GM19043 (cell line): ENCODE data around the gene CCSER1.
A peak's percentile ranks its signal among the peaks of the same experiment; 100 is the strongest.

Experiments
- ATAC-seq: cut with Tn5 transposase; IDR thresholded peaks from one replicate; pipeline ENCODE4 v1.9.1; 2021; ENCODE audit warnings: low read depth; ENCODE audit not compliant: unreplicated experiment

Gene CCSER1

DNA sequence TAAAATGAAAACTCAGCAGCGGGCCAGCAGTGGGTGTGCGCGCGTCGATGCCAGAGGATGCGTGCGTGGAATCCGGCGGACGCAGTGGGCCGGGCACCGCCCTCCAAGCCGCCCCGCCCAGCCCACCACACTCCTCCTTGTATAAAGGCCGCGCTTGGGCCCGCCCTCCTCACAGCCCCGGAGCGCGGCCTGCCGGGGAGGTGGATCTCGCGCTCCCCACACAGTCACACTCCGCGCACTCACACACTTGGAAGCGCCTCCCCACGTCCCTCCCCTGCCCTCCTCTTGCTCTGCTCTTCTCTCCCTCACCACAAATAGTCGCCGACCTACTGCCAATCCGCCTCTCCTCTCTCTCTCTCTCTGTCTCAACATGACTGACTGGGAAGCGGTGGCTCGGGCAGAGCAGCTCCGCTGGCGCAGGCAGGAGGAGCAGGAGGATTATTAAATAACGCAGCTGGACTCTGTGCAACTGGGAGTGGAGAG, at the start of gene CCSER1:
CCSER1 (plus strand) TSS at position 172 of the 483 bp plus-strand sequence.
- ATAC-seq = peak; percentile 63

DNA sequence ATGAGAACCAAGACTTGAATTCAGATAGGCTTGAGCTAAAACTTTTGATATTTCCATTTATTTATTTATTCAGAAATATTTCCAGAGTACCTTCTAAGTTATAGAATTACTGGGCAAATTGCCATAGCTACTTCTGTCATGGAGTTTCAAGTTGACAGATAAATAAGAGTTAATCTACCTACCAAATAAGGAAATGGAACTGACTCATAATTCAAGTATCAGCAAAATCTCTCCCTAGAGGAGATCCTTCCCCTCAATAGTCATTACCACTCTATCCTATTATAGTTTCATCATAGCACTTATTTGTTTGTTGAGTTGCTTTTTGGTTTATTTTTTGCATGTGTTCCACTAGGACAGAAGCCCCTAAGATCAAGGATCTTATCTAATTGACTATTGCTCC, 48.8 kb upstream of the CCSER1 start:
- ATAC-seq = peak; percentile 70

DNA sequence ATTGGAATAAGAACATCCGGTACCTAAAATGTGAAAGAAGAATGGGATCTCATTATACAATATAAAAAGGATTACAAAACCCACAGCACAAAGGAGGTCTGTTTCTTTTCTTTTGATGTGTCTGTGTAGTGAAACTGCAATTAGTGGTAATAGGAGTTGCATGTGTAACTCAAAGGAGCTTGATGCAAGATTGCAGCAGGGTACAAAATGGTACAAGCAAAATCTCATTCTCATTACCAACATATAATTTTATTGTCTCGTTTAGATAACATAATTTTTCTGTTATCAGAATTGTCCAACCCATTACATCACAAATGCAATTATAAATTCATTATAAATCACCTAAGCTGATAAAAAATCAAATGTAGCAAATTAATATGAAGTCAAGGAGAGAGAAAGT, 47.1 kb upstream of the CCSER1 start:
- ATAC-seq = no peak

DNA sequence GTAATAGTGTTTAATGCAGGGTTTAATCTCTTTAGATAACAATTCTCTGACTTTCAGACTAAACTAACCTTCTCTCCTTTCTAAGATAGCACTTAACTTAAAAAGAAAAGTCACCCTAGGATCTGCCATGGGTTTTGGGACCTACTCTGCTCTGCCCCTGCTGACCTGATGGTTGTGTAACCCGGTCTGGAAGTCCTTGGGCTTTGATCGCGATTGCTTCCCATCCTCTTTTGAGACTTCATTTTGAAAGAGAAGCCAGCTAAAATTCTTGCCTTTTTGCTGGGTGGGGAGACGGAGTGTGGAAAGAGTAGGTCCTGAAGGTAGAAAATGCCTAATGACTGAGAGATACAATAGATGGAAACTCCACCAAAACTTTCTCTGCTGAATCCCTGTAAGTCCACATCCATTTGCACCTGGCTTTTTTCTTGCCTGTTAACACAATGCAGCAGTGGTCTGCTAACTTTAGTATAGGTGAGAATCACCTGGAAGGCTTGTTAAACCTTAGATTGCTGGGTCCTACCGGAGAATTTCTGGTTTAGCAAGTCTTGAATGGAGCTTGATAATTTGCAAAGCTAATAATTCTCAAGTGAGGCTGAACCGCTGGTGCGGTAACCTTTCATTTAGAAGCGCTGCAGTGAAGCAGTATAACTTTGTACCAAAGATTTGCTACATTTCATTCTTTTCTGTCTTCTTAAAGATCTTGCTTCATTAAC, 45.6 kb upstream of the CCSER1 start:
- ATAC-seq = no peak

DNA sequence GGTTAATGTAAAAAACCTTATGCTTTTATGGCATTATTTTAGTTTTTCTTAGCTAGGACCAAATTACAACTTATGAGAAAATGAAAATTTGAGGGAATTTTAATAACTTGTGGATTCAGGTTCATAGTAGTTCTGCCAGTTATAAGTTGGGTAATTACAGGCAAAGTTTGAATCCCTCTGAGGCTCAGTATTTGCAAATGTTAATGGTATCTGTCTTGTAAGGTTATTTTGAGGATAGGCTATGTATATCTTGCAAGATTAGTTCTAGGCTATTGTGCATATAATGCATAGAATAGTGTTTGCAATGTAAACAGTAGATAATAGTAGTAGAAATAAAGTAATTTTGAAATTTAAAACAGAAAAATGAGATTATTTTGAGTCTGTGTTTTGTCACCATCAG, 44.7 kb upstream of the CCSER1 start:
- ATAC-seq = no peak

DNA sequence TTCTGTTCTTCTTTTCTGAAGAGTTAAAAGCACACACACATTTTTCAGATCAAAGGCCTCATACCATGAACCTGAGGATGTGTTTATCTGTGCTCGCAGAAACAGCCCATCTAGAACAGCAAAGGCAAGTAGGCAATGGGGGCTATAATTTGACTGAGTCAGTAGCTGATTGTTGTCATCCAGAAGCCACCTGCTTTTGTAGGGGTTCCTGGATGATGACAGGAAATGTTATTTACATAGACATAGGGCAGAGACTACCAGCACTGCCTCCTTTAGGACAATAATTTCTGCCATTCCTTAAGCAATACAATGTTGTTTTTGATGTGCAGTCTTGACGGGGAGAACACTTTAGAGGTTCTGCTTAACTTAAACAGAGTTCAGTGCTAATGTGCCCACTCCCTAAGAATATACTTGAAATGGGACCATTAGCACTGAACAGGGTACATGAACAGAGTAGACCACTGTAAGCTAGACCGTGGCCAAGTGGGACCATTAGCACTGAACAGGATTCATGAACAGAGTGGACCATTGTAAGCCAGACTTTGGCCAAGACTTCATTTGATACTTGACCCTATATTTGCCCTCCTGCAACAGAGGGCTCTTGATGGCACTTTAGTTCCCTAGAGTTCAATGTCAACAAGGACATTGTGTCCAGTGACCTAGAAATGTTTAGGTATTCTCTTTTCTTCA, 42.8 kb upstream of the CCSER1 start:
- ATAC-seq = no peak

DNA sequence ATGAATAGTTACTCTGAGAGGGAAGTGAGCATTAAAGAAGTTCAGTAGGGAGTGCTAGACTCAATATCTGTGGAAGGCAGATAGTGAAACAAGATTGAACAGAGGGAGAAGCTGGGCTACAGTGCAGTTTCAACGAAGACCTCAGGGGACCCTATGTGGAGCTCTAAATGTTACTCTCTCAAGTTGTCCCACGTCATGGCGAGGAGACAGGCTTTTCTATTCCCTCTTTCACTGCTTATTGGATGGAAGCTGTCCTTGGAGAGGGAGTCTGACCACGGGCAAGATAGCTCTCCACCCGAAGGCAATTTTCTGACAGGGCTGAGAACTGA, 42.3 kb upstream of the CCSER1 start:
- no peak for ATAC-seq

DNA sequence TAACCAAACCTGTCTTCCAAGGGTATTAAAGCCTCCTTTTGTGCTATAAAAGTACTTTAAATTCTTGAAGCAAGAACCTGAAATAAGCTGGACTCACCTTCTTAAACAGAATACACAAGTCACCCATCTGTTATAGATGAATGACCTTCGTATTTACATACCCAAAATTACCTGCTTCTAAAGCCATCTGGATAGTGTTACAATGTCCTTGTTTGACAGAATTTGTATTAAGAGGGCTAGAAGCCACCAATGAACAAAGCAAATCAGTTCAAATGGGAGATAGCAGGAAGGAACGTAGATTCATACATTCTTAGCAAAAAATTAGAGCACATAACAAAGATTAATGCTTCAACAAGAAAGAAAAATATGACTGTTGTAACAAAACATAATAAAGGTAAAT, 33.7 kb upstream of the CCSER1 start:
- no peak for ATAC-seq

DNA sequence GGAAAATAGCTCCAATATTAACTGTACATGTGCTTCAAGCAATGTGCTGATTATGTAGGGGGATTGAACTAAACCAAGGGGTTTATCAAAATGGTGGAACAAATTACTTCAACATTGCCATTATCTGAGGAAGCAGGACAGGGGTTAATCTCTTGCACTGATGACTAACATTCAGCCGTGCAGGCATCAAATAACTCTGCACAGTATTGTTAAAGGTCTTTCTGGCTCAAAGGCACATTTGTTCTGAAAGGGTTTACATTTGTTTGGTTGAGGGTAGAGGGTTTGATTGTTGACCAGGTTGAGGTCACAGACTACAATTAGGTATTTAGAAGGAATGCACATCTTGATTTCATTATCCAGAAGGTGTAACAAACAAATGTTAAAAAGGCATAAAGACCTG, 32.2 kb upstream of the CCSER1 start:
- ATAC-seq = no peak

DNA sequence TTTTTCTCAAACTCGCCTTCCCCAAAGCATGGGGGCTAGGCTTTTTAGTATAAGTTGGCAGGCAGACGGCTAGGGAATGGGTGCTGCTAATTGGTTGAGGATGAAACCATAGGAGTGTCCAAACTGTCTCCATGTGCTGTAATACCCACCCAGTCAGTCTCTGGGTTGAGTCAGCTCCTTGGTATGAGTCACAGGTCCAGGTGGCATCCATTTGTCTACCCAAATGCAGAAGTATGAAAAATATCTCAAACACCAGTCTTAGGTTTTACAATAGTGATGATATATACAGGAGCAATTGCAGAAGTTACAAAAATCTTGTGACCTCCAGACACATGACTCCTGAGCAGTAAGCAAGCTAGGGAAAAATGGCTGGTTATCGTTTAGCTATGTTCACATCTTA, 27.4 kb upstream of the CCSER1 start:
- ATAC-seq = peak; percentile 43

DNA sequence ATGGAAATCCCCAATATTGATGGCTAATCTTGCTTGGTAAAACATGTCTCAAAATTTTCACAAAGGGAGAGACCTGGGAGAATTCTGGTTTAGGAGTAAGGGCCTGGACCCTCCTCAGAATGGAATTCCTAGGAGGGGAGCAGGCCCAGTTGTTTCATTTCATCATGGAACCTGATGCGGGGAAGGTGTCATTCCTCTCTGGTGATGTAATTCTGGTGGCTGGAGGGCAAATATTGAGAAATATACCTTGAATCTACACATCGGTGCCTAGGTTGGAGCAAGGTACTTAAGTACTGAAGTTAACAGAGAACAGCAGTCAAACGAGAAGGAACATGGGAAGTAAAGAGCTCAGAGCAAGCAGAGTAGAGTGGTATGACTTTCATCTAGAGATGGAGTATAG, 23.2 kb upstream of the CCSER1 start:
- ATAC-seq = no peak

DNA sequence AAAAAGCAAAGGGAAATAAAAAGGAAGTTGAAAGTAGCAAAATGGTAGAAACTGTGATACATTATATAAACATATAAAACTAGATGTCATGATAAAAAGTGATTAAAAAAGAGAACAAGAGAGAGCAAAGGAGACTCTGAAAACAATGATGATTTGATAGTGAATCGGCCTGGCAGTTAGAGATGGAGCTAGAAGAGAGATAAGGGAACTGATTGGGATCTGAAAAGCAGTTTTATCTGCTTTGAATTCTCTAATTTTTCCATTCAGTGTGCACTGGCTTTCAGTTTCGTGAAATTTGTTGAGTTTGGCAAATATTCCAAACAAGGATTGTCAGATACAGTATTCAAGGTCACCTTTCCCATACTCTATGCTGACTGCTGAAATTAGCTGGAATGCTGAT, 21.9 kb upstream of the CCSER1 start:
- no peak for ATAC-seq

DNA sequence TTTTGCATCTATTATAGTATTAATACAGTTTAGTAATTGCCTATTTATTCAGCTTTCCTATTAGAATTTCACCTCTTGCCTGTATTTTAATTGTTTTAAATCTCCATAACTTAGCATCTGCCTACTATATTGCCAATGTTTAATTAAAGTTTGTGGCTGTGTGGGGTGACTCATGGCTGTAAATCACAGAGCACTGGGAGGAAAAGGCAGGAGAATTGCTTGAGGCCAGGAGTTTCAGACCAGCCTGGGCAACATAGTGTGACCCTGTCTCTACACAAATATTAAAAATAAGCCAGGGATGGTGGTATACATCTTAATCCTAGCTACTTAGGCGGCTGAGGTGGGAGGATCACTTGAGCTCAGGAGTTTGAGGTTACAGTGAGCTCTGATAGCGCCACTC, 14.5 kb upstream of the CCSER1 start:
- ATAC-seq = no peak

DNA sequence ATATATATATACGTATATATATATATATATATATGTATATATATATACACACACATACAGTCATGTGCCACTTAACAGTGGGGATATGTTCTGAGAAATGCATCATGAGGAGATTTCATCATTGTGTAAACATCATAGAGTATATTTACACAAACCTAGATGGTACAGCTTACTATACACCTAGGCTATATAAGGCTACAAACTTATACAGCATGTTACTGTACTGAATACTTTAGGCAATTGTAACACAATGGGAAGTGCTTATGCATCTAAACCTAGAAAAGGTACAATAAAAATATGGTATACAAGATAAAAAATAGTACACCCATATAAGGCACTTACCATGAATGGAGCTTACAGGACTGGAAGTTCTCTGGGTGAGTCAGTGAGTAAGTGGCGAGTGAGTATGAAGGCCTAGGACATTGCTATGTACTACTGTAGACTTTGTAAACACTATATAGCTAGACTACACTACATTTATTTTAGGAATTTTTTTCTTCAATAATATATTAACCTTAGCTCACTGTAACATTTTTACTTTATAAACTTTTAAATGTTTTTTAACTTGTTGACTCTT, 13.2 kb upstream of the CCSER1 start:
- ATAC-seq = no peak

DNA sequence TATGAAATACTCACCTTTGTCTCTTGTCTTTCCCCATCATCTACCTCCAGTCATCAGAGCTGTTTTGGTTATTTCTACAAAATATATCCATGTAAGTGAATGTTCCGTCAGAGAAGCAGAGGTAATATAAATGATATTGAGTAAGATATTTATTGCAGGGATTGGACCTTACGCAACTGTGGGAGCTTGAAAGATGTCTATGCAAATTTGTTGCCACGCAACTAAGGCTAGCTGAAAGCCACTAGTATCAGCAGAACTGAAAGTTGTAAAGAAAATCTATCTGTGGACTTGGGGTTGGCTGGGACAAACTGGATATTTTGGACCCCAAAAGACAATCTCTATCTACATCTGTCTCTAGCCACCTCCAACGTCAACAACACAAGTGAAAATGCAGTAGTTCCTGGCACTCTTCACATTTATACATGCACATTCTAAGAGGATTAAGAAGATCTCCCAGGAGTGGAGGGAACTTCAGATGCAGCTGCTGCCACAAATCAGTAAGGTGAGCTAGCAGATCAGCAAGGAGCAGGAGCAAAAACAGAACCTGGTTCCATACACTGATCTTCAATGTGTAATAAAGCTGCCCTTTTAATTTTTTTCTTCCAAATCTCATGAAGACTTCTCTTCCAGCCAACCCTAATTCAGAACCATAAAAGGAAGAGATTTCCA, 8.5 kb upstream of the CCSER1 start:
- peak; percentile 80 for ATAC-seq

DNA sequence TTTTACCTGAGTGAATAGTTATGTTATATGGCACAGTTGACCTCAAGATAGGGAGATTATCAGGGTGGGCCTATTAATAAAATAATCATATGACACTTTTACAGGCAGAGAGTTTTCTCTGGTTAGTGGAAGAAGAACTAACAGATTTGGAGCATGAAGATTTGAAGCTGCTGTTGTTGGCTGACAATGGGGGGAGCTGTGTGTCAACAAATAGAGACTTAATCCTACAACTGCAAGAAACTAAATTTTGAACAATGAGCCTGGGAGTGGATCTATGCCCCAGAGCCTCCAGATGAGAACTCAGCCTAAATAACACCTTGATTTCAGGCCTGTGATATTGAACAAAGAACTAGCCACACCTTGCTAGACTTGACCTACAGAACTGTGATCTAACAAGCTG, 7.2 kb upstream of the CCSER1 start:
- no peak for ATAC-seq

DNA sequence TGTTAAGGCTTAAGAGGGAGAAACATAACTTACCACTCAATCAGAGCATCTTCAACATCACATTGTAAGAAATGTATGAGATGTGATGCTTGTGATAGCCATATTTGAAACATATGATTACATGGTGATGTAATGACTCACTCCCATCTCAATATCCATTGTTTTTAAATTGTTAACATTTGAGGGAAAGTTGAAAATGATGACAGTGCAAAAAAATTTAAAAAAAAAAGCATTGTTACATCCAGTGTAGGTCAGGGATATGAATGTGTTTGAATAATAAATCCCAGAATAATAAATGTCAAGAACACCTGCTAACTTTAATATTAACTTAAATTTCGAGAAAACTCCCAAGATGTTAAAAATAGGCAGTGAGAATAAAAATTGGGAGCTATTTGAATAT, 6.4 kb upstream of the CCSER1 start:
- no peak for ATAC-seq

DNA sequence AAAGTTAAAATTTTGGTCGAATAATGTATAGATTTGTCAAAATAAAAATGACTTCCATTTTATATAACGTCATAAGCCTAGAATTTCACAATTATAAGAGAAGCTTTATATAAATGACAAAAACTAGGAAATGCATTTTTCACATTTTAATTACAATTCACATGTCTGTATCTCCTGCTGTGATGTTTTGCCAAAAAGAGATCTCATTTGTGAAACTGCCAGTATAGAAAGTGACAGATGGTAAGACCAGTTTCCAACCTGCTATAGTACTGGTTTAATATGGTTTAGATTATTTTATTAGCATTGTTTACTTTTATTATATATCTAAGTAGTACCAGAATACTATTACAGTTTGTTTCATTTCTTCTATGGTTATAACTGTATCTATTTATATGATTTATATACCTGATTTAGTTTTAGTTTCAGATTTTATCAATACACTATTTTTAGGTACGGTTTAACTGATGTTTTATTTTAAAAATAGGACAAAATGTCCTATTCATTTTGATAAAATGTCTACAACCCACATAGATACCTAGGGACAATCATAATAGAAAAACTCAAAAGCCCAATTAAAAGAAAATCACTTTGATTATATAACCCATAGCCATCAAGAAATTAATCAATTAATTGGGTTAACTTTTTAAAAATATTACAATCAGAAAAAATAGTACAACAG, 5.4 kb upstream of the CCSER1 start:
- no peak for ATAC-seq

DNA sequence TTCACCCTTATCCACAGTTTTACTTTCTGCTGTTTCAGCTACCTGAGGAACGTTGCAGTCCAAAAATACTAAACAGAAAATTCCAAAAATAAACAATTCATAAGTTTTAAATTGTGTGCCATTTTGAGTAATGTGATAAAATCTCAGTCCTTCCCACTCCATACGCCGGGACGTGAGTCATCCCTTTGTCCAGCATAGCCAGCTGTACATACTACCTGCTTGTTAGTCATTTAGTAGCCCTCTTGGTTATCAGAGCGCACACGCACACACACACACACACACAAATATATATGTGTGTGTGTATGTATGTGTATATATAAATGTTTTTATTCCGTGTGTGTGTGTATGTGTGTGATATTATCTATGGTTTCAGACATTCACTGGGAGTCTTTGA, 4.8 kb upstream of the CCSER1 start:
- ATAC-seq = no peak

DNA sequence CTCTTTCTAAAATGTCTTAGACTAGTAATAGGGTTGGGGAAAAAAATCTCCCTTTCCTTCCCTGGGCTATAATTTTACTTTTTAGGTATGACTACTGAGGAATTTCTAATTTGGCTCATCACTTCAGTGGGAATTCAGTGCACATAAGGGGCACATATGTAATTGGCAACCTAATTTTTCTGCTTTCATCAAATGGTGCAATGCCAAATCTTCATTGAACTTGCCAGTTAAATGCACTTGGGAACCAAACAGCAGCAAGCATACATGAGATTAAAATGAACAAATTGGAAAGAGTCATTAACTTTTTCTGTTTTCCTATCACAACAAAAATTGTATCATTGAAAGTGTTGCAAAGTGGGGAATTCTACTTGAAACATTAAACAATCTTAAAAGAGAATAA, 2.9 kb upstream of the CCSER1 start:
- no peak for ATAC-seq

DNA sequence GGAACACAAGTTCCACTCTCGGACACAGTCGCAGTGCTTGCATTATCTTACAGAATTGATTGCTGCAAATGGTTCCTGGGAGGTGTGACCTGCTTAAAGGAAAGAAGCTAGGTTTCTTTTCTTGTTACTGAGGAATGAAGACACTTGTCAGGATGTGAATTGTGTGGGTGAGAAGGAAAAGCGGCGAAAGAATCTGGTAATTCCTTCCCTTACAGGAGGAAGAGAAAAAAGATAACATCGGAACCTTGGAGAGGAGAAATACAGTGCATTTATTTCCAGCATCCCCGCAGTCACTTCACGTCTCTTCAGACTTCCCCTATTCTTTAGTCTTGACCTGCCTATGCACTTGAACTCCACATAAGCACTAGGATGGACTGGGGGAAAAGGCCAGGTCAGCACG, 389 bp upstream of the CCSER1 start:
- ATAC-seq = no peak
